HG02884 (cell line): ENCODE data around the gene NHLRC4.

Experiments
- ATAC-seq: cut with Tn5 transposase; IDR thresholded peaks from one replicate; pipeline ENCODE4 v1.9.1; 2021; ENCODE audit warnings: mild to moderate bottlenecking, moderate library complexity; ENCODE audit not compliant: unreplicated experiment

The NHLRC4 gene

GRCh38 chr16:582614-583331, 16.0 kb downstream of the NHLRC4 start:
- ATAC-seq = no peak

- no peak for ATAC-seq
These were observed 16.6 kb downstream of the NHLRC4 start for GRCh38 chr16:583470-583814.

GRCh38 chr16:583815-584591, 17.2 kb downstream of the NHLRC4 start:
- no peak for ATAC-seq

- ATAC-seq = no peak
These were observed 18.5 kb downstream of the NHLRC4 start for GRCh38 chr16:585351-585750.

- no peak for ATAC-seq
These were observed 19.3 kb downstream of the NHLRC4 start for GRCh38 chr16:586047-586644.

- ATAC-seq = no peak
These were observed 20.1 kb downstream of the NHLRC4 start for GRCh38 chr16:586645-587590.

- no peak for ATAC-seq
These were observed 21.8 kb downstream of the NHLRC4 start for GRCh38 chr16:588639-588888.

GRCh38 chr16:588889-589657, 22.3 kb downstream of the NHLRC4 start:
- peak; percentile 68 for ATAC-seq

GRCh38 chr16:589658-590187, 22.9 kb downstream of the NHLRC4 start, which contains the start of gene RAB40C:
Gene RAB40C, plus strand, starts transcription at chr16:590066. Its CDS starts 226 bp downstream, at chr16:590292.
- peak; percentile 57 for ATAC-seq

GRCh38 chr16:590188-590814, 23.5 kb downstream of the NHLRC4 start:
- ATAC-seq = no peak

- no peak for ATAC-seq
These were observed 24.0 kb downstream of the NHLRC4 start for GRCh38 chr16:590815-591200.

- ATAC-seq = no peak
These were observed 24.4 kb downstream of the NHLRC4 start for GRCh38 chr16:591231-591630.

GRCh38 chr16:591892-592517, 25.2 kb downstream of the NHLRC4 start:
- ATAC-seq = no peak

GRCh38 chr16:592518-593306, 25.9 kb downstream of the NHLRC4 start:
- ATAC-seq = no peak

GRCh38 chr16:593406-593805, 26.6 kb downstream of the NHLRC4 start:
- ATAC-seq = no peak

GRCh38 chr16:593807-594206, 27.0 kb downstream of the NHLRC4 start:
- ATAC-seq = no peak

GRCh38 chr16:595094-595528, 28.3 kb downstream of the NHLRC4 start:
- no peak for ATAC-seq

- no peak for ATAC-seq
These were observed 29.3 kb downstream of the NHLRC4 start for GRCh38 chr16:595942-596735.
